GM18861 (cell line): Measurements from ENCODE around the gene PPME1.

Experiments
- ATAC-seq: cut with Tn5 transposase; IDR thresholded peaks from one replicate; pipeline ENCODE4 v1.9.1; 2021; ENCODE audit not compliant: unreplicated experiment

The PPME1 gene

DNA sequence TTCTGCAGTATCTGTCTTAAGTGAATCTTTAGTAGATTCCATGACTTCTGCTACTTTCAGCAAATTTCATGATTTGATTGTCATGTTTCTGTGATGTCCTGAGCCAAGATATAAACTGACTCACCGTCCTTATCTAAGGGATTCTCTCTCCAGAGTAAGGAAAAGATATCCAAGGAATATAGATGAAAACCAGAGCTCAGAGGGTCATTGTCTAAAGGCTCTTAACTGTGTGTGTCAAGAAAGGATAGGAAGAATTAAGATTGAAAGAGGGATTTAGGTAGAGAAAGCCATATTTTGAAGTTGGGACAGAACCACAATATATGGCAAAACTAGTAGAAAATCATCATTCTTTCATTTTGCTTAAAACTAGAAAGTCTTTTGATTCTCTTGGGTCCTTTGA is 50.7 kb downstream of the PPME1 start:
- no peak for ATAC-seq

DNA sequence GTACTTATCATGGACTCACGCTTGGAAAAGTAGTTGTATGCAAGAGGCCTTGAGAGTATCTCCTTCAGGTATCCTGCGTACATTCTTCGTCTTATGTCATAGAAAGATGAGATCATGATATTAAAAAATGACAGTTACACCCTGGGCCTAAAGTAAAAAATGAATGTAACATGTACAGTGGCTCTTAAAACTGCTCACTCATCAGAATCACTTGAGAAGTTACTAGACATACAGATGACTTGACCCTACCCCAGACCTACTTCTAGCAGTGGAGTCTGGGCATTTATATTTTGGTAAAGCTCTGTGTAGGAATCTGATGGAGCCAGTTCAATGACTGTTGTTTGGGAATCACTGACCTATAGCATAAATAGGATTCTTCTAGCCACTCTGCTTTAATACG is 54.5 kb downstream of the PPME1 start:
- ATAC-seq = no peak

DNA sequence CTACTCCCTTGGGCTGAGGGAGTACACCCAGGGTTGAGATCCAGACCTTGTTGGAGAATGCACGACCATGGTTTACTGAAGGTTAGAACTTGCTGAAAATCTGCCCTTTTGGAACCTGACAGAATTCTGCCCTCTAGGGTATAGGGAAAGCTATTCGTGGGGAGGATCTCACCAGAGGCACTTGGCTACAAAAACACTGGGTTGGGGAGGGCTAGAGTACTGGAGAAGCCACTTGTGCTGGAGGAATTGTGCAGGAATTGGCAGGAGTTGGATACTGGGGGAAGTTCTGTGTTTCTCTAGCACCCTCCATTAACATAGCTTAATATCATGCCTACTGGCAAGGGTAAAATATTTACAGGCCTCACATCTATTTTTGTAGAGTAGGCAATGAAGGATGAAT is 55.8 kb downstream of the PPME1 start:
- ATAC-seq = no peak

DNA sequence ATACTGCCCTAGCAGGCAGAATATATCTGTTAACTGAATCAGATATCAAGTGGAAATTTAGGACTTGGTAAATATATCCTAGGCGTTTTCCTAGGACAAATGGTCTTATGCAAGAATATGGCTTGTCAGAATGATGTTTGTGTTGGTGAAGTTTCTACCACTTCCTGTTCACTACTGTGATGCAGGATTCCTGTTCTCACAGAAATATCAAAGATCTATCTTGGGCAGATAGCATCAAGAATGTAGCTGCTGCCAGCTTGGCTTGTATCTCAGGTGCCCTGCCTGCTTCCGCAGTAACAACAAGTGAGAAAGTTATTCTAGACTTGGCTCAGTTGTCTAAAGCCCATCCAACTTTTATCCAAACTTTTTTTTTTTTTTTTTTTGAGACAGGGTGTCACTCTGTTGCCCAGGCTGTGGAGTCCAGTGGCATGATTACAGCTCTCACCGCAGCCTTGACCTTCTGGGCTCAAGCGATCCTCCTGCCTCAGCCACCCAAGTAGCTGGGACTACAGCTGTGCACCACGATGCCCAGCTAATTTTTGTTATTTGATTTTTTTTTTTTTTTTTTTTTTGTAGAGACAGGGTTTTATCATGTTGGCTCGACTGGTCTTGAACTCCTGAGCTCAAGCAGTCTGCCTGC is 61.3 kb downstream of the PPME1 start:
- ATAC-seq = no peak

DNA sequence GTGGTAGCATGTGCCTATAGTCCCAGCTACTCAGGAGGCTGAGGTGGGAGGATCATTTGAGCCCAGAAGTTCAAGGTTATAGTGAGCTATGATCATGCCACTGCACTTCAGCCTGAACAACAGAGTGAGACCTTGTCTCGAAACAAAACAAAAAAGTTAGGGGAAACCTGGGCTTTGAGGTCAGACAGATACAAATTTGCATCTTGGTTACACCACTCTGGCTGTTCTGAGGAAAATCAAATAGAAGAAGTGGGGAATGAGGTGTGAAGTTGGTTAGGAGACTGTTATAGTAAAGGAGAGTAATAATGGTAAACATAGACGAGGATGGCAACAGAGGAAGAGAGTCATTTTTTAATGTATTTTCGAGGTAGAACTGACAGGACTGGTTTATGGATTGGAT is 62.6 kb downstream of the PPME1 start:
- no peak for ATAC-seq

DNA sequence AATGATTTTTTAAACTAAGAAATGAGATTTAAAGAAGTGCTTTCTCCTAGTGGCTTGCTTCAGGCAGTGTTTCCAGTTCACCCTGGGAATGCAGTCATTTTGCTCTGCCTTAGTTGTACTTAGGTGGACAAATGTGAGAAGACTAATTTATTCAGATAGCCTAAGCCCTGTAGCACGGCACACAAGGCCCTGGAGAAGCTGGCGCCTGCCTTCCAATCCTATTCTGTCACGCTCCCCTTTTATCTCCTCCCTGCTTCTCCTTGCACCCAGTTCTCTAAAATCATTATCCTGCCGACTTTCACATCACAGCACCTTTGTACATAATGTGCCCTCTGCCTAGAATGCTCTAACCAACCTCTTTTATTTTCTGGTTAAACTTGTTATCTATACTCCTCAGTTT is 64.0 kb downstream of the PPME1 start:
- no peak for ATAC-seq

DNA sequence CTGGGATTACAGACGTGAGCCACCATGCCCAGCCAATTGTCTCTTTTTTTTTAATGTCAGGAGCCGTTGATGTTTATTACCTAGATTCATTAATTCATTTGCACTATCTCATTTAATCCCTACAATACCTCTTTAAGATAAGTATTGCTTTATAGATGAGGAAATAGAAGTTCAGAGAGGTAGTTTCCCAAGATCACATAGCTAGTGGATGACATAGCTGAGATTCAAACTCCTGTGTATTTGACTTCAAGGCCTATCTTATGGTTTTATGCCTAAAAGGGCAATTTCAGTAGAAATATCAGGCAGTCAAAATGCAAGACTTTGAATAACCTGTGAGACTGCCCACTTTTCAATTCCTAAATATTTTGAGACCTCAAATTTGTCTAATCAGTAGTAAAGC is 66.5 kb downstream of the PPME1 start:
- ATAC-seq = no peak

DNA sequence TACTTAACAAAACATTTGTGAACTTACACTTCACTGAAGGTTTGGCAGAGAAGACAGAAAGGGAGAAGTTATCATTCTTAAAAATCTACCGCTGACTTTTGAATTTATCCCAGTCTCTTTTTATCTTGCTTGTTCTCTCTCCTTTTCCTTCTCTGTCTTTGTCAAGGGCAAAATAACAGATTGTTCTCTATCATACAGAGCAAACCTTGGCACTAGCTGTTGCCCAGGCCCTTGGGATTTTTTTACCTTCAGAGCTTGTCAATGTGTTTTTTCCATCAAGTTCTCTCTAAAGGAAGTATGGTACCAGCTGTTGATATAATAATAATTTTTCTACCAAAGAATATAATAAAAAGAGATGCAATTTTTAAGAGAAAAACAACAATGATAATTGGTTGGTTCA is 67.2 kb downstream of the PPME1 start:
- no peak for ATAC-seq

DNA sequence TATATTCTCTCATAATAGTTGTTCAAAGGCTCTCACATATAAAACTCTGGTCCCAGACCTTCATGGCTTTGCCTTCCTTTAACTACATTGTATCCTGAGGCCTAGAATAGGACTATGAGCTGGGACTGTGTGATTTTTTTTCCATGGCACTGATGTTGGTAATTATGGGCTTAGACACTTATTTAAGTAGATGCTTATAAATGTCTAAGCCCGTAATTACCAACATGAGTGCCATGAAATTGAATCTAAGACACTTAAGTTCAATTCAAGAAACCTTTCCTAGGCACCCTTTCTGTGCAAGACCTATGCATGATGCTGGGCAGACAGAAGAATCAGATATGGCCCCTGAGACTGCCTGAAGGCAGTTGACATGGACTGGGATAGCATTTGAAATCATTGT is 77.4 kb downstream of the PPME1 start:
- no peak for ATAC-seq

DNA sequence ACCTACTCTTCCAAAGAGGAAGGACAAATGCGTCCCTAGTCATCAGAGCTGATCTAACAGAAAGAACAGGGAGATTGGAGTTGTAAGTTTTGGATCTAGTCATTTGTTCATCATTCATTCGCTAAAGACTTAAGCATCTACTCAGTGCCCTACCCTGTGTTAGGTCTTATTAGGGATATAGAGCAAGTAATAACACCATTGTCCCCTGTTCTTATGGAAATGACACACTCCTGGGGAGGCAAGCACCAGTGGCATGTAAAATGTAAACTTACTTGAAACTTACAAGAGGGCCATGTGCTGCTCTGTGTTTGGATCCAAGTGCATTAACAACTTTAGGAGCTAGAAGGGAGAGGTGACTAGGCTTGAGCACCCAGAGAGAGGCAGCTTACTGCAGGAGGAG is 78.4 kb downstream of the PPME1 start:
- ATAC-seq = no peak

DNA sequence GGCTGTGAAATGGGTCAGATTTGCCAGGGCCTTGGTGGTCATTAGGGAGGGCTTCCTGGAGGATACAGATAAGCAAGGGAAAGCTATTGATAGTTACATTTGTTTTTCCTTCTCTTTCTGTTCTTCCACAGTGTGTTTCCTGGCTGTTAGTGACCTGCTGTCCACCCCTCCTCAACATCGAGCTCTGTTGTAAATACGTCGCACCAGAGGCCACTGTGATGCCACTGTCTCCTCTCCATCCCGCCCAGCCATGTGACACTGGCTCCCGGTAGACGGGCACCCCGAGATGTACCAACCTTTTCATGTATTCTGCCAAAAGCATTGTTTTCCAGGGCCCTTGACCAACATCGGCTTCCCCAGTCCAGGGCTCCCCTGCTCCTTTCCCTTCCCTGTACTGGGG is 82.3 kb downstream of the PPME1 start:
- ATAC-seq = no peak

DNA sequence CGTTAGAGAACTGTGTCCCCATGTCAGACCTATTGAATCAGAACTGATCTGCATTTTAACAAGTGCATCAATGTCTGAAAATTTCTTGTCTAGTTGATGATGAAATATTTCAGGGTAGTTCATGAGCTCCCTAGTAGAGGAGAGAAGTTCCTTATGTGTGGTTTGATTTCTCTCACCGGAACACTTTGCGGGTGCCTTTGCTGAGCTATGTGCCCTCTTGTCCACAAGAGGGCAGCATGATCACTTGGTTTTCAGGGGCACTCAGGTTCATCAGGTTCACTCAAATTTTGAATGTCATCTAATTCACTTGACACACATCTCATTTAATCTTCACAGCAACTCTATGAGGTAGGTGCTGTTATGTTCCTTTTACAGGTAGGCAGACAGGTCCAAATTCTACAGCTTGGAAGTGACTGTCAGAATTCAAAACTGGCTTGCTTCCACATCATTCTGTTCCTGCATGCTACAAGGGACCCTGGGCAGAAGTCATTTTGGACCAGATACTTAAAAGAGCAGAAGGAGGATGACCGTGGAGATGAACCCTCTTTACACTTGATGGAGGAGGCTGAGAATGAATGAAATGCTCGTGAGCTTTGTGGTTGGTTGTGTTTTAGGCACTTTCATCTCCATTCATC is 84.8 kb downstream of the PPME1 start:
- ATAC-seq = no peak

DNA sequence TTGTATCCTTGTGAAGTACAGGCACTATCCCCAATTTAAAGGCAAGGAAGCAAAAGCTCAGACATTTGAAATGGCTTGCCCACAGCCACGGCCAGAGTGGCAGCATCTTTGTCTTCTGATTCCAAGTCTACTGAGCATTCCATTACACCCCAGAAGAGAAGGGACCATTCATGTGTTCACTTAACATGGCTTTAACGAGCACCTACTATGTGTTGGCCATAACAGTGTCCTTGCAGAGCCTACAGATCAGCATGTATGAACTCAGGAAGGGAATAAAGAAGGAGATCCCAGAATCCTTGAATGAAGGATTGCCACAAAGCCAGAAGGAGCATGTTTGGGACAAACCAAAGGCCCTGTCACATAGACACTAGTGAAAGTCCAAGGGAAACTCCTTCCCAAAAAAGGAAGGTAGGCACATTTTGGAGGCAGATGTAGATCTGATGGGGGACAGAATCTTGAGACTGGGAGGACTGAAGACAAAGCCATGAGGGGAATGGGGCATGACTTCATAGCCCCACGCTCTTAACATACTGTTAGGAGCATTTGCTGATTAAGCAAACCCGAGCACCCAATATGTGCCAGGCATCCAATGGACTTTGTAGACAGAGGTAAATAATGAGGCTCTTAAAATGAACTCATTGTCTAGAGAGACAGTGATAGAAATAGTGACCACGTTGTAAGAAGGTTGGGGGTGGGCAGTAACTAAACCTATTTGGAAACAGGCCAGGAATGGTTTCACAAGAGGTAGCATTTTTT is 85.5 kb downstream of the PPME1 start:
- no peak for ATAC-seq

DNA sequence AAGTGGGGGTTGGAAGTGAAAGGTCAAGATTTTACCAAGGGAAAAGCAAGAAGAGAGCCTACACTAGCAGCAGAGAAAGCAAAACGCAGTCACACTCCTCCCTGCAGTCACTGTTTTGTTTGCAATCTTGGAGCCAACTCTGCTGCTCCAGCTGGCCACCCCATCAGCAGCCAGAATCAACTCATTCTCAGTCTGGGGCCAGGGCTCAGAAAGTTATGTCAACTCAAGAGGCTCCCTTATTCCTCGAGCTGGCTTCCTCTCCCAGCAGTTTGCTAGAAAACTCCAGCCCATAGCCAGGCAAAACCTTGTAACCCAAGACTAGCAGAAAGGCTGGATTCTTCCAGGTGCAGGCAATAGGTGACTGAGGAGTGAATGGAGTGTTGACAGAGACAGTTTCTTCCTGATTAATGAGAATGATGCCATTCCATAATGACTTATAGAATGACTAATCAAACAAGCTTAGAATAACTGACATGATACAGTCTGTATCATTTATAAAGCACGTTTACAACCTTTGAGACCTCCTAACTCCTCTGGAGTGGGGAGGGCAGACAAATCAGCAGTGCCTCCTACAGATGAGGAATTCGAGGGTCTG is 87.0 kb downstream of the PPME1 start:
- no peak for ATAC-seq

DNA sequence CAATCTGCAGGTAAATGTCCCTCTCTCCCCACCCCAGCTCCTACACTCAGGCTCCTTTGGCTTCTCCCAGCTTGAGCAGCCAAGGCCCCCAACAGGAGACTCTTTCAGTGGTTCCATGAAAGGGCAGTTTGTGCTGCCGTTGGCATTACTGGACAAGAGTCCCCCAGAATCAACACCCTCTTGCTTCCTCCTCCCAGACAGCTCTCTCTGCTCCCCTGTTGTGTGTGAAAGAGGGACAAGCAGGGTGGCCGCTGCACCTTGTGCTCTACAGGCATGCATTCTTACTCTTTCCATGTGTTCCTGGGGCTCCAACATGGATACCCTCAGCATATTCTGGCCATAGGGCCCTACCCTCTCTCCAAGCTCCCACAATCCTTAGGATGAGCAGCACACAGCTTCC is 91.6 kb downstream of the PPME1 start:
- no peak for ATAC-seq

DNA sequence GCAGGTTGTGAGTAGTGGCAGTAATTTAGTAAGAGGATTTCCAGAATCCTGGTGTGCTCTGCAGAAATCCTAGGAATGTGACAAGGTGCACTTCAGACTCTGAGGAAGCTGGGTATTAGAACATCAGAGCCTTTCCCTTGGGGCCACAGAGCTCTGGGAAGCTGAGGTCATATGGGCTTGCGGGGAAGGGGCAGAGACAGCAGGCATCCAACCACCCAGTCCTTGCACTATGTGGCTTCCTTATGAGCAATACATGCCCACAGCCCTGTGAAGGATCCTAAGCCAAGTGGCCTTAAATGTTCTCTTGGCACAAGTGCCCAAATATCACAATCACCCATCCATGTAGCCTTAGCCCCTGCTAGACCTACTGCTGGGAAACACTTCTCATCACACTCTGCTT is 94.2 kb downstream of the PPME1 start:
- no peak for ATAC-seq

DNA sequence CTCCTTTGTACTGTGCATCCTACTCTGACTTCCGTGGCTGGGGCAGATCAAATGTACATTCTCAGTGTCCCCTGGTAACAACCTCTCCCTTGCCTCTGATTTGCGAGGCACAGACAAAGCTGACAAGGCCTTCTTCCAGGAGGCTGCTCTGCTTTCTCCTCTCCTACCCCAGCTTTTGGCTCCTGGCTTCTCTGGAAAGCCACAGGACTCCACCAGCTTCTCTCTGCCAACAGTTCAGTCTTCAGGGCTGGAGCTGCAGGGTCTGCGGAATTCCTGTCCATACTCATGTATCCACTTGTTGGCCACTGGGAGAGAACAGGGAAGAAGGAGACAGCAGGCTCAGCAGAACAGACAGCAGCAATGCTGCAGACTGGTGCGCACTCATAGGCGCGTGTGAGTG is 95.9 kb downstream of the PPME1 start:
- no peak for ATAC-seq

DNA sequence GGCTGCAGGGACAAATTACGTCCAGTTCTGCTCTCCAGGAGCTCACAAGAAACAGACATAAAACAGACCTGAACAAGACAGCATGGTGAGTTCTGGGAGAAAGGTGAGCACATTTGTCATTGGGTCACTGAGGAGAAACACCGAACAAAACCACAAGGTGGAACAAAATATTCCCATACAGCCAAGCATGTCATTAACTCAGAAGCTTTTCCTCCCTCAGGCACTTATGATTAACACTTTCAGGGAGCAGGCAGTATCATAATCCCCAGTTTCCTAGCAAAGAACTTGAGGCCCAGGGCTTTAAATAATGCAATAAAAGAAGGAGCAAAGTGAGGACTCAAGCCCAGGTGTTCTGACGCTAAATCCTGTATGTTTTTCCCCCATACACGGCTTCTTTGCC is 97.4 kb downstream of the PPME1 start:
- no peak for ATAC-seq

DNA sequence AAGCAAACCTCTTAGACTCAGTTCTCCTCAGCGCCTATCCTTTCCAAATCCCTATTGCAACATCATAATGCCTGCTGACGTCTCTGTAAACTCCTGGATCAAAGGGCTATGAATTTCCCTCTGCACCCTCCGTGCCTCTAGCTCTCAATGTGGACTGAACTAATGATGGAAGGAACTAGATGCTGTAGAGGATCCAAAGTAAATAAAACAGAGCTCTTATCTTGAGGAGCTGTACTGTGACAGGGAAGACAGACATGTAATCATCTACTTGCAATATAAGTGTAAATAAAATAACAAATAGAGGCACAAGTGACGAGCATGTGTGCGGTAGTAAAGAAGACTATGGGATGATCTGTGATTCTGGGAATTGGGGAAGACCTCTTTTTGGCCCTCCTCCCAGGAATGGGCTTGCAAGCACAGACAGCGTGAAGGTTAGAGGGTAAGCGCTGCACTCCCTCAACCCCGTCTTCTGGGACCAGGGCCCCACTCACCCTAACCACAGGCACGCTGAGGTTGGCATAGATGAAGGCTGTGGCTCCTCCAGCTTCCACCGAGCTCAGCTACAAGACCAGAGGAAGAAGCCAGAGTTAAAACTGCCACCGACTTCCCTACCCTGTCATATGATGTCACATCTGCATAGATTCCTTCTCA is 98.2 kb downstream of the PPME1 start:
- no peak for ATAC-seq

DNA sequence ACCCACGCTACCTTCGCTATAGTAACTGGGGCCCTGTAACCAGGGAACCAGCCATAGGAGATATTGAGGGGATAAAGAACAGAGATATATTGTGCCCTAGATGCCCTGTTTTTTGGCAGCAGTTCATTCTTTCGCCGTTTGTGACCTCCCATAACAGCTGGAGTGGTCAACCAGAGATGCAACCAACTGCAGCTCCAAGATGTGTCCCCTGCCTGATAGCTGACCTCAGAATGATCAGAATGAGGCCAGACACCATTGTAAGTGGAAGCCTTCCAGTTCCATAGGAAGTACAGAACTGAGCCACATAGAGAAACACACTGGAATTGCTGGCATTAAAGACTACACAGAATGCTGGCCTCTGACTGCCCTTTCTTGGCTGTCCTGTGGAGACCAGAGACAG is 101.2 kb downstream of the PPME1 start:
- ATAC-seq = no peak

DNA sequence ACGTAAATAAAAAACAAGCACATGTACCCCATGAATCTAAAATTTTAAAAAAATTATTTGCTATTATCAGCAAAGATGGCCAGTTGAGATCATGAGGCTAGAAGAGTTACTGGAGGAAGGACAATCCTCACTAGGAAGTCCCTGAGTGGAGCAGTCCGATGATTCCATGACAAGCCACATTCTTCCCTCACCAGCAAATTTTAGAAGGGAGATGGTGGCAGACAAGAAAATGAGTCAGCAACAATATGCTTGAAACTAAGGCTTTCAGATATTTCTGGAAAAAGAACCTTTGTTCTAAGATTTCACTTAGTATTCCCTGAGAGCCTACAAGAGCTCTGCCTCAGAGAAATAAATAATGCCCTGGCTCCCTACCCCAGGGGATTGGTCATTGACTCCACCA is 105.5 kb downstream of the PPME1 start:
- ATAC-seq = no peak

DNA sequence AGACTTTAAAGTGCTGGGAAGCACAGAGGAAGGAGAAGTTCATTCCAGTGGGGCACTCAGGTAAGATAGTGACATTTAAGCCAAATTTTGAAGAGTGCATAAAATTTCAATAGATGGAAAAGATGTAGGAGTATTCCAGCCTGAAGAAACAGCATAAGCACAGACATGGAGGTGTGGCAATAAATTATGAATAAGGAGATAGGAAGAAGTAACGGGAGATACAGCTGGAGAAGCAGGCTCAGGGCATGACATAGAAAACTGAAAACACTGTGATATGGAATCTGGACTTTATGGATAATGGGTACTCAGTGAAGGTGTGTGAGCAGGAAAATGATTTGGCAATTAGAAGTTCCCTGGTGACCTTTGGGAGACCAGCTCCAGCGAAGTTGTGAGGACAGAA is 107.0 kb downstream of the PPME1 start:
- no peak for ATAC-seq
